ENCODE measurements around the gene OGN.

- TF ChIP-seq EZH2 (IDR thresholded peaks at IDR 0.05) = no peak
- no peak for TF ChIP-seq POLR2AphosphoS5 (IDR thresholded peaks at IDR 0.05; ENCODE audit: borderline replicate concordance, low read depth, low read length)
Measured at GRCh38 chr9:92425474-92425873, 21.1 kb upstream of the OGN start.
